HEK293T (cell line): ENCODE measurements around the gene PARD6A.

Source experiments
- CTCF ChIA-PET: fragments of 350-600 bp; formaldehyde crosslinking; extraction: SDS; loops from one replicate; lab custom pipeline; 2021; ENCODE audit warnings: antibody characterized with exemption, inconsistent platforms; lab: Yijun Ruan, JAX
- POLR2A ChIA-PET: fragments of 350-600 bp; formaldehyde crosslinking; extraction: SDS; loops from one replicate; lab custom pipeline; 2020; ENCODE audit warnings: antibody characterized with exemption, inconsistent platforms; lab: Yijun Ruan, JAX
- DNase-seq: peaks from one replicate; pipeline ENCODE4 v3.0.0; 2012; ENCODE audit warnings: mixed read lengths; ENCODE audit errors: extremely low spot score
- ARNT ChIP-seq: fragments of 450-650 bp; IDR thresholded peaks from 2 replicates; pipeline ENCODE4 v1.6.1; 2017; ENCODE audit warnings: mild to moderate bottlenecking
- BHLHE40 ChIP-seq: fragments of 450-650 bp; IDR thresholded peaks from 2 replicates; pipeline ENCODE4 v1.6.1; 2016; ENCODE audit warnings: mild to moderate bottlenecking, moderate library complexity, borderline replicate concordance
- CTBP1 ChIP-seq: fragments of 450-650 bp; IDR thresholded peaks from 2 replicates; pipeline ENCODE4 v1.6.1; 2016; ENCODE audit warnings: borderline replicate concordance
- ELF4 ChIP-seq: fragments of 450-650 bp; IDR thresholded peaks from 2 replicates; pipeline ENCODE4 v1.6.1; 2017; ENCODE audit warnings: antibody characterized with exemption
- FOXA1 ChIP-seq: fragments of 450-650 bp; IDR thresholded peaks from 2 replicates; pipeline ENCODE4 v1.6.1; 2016; ENCODE audit warnings: mild to moderate bottlenecking
- FOXK2 ChIP-seq: fragments of 450-650 bp; IDR thresholded peaks from 2 replicates; pipeline ENCODE4 v1.6.1; 2016; ENCODE audit warnings: mild to moderate bottlenecking
- FOXM1 ChIP-seq: fragments of 450-650 bp; IDR thresholded peaks from 2 replicates; pipeline ENCODE4 v1.6.1; 2017; ENCODE audit warnings: mild to moderate bottlenecking, borderline replicate concordance
- HDGF ChIP-seq: fragments of 450-650 bp; IDR thresholded peaks from 2 replicates; pipeline ENCODE4 v1.6.1; 2017; ENCODE audit warnings: antibody characterized with exemption, borderline replicate concordance
- L3MBTL2 ChIP-seq: fragments of 450-650 bp; conservative IDR thresholded peaks from 2 replicates; pipeline ENCODE4 v1.6.1; 2016; ENCODE audit warnings: mild to moderate bottlenecking
- LEF1 ChIP-seq: fragments of 450-650 bp; IDR thresholded peaks from 2 replicates; pipeline ENCODE4 v1.6.1; 2017; ENCODE audit warnings: mild to moderate bottlenecking, borderline replicate concordance
- NFRKB ChIP-seq: fragments of 450-650 bp; IDR thresholded peaks from 2 replicates; pipeline ENCODE4 v1.6.1; 2016; ENCODE audit warnings: mild to moderate bottlenecking, moderate library complexity
- SP1 ChIP-seq: fragments of 450-650 bp; IDR thresholded peaks from 2 replicates; pipeline ENCODE4 v1.6.1; 2017
- SUZ12 ChIP-seq: fragments of 450-650 bp; IDR thresholded peaks from 2 replicates; pipeline ENCODE4 v1.6.1; 2016; ENCODE audit warnings: mild to moderate bottlenecking
- TARDBP ChIP-seq: fragments of 450-650 bp; IDR thresholded peaks from 2 replicates; pipeline ENCODE4 v1.6.1; 2016
- ZNF384 ChIP-seq: fragments of 450-650 bp; IDR thresholded peaks from 2 replicates; pipeline ENCODE4 v1.6.1; 2016
- TF ChIP-seq, protein P1 (sequence below): fragments of 450-650 bp; IDR thresholded peaks from 2 replicates; pipeline ENCODE4 v1.6.1; 2016

Gene PARD6A

DNA sequence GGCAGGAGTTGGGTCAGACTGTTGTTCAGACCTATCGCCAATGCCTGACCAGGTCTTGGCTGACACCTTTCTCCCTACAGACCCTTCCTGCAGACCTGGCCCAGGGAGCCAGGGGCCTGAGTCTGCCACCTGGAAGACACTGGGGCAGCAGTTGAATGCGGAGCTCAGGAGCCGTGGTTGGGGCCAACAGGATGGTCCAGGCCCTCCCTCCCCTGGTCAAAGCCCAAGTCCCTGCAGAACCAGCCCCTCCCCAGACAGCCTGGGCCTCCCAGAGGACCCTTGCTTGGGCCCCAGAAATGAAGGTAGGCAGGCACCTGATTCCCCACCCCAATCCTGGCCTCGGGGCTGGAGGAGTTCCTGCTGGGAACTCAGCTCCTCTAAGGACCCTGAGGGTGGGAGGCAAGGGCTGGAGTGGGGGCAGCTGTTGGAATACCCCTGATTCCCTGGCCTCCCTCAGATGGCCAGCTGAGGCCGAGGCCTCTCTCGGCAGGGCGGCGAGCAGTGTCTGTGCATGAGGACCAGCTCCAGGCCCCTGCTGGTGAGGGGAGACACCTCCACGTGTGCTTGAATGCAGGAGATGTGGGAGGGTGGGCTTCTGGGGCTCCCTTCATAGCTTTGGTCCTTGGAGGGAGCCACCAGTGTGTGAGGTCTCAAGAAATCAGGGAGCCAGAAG is 4.3 kb upstream of the PARD6A start:
- ChIA-PET CTCF (interaction anchor here (0.7 kb wide), 1 partner anchor 228 kb away, joined by 3 read pairs; no protein-coding TSS in a partner anchor), POLR2A (interaction anchor here (0.8 kb wide), 1 partner anchor 143 kb away, joined by 3 read pairs; no protein-coding TSS in a partner anchor)
- no peak for TF ChIP-seq ARNT
- no peak for TF ChIP-seq FOXA1
- no peak for TF ChIP-seq FOXK2
- TF ChIP-seq NFRKB = no peak
- no peak for TF ChIP-seq ELF4
- TF ChIP-seq BHLHE40 = no peak
- TF ChIP-seq HDGF = no peak
- DNase-seq = no peak

DNA sequence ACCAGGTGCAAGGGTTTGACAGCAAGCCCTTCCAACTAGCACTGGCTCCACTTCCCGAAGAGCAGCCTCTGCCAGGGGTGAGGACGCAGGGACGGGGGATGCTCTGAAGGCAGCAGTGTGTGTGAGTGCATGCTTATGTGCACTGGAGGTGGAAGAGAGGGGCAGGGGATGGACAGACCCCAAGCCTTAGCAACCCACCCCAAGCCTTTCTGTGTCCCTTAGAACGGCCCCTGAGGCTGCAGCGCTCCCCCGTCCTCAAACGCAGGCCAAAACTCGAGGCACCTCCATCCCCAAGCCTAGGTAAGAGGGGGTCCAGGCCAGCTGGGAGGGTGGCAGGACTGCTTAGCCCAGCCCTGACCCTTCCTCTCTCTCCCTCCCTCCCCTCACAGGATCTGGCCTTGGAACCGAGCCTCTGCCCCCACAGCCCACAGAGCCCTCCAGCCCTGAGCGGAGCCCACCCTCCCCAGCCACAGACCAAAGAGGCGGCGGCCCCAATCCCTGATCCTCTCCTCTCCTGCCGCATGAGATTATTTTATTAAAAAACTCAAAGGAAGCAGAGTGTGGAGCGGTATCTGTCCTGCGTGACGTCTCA is 3.6 kb upstream of the PARD6A start:
- POLR2A ChIA-PET = interaction anchor here (1.0 kb wide), 1 partner anchor 132 kb away, joined by 3 read pairs; no protein-coding TSS in a partner anchor
- CTCF ChIA-PET = interaction anchor here (0.7 kb wide), 1 partner anchor 227 kb away, joined by 3 read pairs; no protein-coding TSS in a partner anchor
- DNase-seq = no peak
- TF ChIP-seq FOXK2 = no peak
- no peak for TF ChIP-seq TARDBP
- TF ChIP-seq BHLHE40 = no peak
- TF ChIP-seq ZNF384 = no peak
- no peak for TF ChIP-seq HDGF
- no peak for TF ChIP-seq SP1
- no peak for TF ChIP-seq NFRKB
- TF ChIP-seq FOXA1 = no peak
- no peak for TF ChIP-seq FOXM1
- TF ChIP-seq ARNT = no peak
- no peak for TF ChIP-seq CTBP1
- TF ChIP-seq L3MBTL2 = no peak
- no peak for TF ChIP-seq ELF4

GRCh38 chr16:67657751-67658518 is 2.8 kb upstream of the PARD6A start:
- ChIA-PET POLR2A (interaction anchor here (1.0 kb wide), 1 partner anchor 132 kb away, joined by 3 read pairs; no protein-coding TSS in a partner anchor), CTCF (interaction anchor here (0.9 to 1.0 kb wide), 3 partner anchors 111 to 136 kb away, joined by 3 to 4 read pairs (median 3); no protein-coding TSS in a partner anchor)
- no peak for DNase-seq
- no peak for TF ChIP-seq TARDBP
- TF ChIP-seq CTBP1 = no peak
- no peak for TF ChIP-seq LEF1
- TF ChIP-seq FOXA1 = no peak
- TF ChIP-seq L3MBTL2 = no peak
- no peak for TF ChIP-seq BHLHE40
- no peak for TF ChIP-seq NFRKB
- no peak for TF ChIP-seq ARNT
- no peak for TF ChIP-seq SUZ12
- no peak for TF ChIP-seq SP1

DNA sequence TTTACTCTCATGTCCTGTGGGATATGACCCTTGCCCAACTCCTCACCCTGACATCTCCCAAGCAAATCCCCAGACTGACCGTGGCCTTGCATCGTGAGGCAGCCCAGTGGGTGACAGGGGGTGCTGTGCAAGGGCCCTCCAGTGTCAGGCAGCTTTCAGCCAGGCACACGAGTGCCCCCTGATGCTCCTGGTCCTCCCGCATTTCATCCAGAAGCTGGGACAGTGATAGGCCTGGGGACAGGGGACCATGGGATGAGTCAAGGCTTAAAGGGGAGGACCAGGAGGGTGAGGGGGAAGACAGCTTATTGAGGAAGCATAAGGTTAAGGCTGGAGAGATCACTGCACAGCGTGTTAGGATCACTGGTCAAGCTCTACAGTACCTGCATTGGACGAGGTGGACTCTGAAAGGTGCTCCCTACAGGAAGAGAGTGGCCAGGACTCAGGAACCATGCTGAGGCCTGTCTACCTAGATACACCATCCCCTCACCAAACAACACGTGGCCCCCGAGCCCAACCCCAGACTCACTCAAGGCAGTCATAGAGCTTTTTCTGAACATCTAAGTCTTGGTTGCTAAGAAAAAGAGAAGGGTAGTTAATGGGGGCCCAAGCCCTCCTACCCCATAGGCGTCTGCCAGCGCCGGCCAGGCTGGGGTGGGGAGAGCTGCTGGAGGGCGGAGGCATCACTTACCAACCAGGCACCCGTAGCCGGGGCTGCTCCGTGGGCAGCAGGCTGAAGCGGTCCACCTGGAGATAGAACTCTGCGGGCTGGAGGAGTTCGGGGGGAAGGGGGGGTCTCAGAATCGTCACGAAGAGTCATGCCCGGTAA is 1.7 kb upstream of the PARD6A start:
- TF ChIP-seq CTBP1 (no peak), HDGF (no peak), SP1 (no peak), LEF1 (no peak), BHLHE40 (no peak), TARDBP (no peak), ELF4 (no peak), FOXM1 (no peak)
- TF ChIP-seq, protein P1, sequence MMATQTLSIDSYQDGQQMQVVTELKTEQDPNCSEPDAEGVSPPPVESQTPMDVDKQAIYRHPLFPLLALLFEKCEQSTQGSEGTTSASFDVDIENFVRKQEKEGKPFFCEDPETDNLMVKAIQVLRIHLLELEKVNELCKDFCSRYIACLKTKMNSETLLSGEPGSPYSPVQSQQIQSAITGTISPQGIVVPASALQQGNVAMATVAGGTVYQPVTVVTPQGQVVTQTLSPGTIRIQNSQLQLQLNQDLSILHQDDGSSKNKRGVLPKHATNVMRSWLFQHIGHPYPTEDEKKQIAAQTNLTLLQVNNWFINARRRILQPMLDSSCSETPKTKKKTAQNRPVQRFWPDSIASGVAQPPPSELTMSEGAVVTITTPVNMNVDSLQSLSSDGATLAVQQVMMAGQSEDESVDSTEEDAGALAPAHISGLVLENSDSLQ = no peak

DNA sequence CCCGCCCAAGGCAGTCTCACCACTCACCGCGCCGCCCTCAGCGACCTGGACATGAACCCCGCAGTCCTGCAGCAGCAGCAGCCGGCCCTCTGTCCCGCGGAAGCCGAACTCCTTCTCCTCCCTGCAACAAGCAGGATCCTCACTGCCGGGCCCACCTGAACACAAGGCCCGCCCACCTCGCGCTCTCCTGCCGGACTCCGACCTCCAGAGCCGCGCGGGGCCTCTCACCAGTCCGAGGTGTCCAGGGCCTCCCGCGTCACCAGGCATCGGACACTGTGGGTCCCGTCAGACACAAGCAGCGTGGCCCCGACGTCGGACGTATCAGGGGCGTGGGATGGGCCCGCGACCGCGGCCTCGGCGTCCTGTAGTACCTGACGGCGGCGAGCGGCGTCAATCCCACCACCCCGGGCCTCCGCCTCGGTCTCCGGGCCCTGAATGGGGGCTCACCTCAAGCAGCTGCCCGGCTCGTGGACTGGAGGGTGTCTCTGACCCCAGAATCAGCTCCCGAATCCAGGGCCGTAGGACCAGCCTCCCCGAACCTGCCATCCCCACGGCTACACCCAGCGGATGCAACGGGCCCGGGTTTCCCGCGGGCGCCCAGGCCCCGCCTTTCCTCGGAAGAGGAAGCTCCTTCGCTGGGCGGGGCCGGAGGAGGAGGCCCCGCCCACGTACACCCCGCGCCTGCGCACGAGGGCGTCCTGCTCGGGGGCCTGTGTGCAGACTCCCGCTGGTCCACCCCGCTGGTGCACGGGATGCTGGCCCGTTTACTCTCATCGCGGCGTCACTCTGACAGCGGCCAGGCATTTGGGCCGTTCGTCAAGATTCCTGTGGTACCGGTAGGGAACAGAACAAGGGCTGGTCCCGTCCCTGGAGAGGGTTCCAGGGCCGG is 841 bp upstream of the PARD6A start, which contains the start of gene ACD:
Gene ACD, minus strand, starts transcription at position 586 of the 889 bp plus-strand sequence. Its CDS starts 40 bp downstream, at position 546.
- DNase-seq = peak; percentile 96
- POLR2A ChIA-PET = interaction anchor here (0.6 to 2.3 kb wide), 31 partner anchors 9 to 414 kb away, joined by 3 to 19 read pairs (median 4); partner anchors contain the start of genes ATP6V0D1, CTCF, GFOD2 and RANBP10
- CTCF ChIA-PET = interaction anchor here (0.6 to 2.5 kb wide), 5 partner anchors 13 to 139 kb away, joined by 3 to 13 read pairs (median 4); partner anchors contain the start of gene CARMIL2
- TF ChIP-seq HDGF (no peak), SP1 (no peak), LEF1 (no peak), CTBP1 (no peak), FOXK2 (no peak), ZNF384 (no peak), L3MBTL2 (peak; percentile 57; the same call in 1 of the 2 replicates)

More for the DNA sequence above, 1.7 kb upstream of the PARD6A start:
- POLR2A ChIA-PET = interaction anchor here (1.3 to 2.3 kb wide), 5 partner anchors 60 to 178 kb away, joined by 3 to 19 read pairs (median 8); partner anchors contain the start of genes ATP6V0D1, CTCF and GFOD2
- DNase-seq = no peak
- CTCF ChIA-PET = interaction anchor here (0.9 to 1.0 kb wide), 3 partner anchors 112 to 178 kb away, joined by 3 to 4 read pairs (median 3); no protein-coding TSS in a partner anchor
